Right cardiac atrium (tissue), 5 donors: ENCODE data around the gene PLPP4. TPM values are rescaled to one million over a fixed set of nuclear protein-coding genes. Genes with fewer than 3 reads are reported as not detected.

Source experiments
- ATAC-seq, 2 donors: fragments of 200-7000 bp; cut with Tn5 transposase; one replicate each; pipeline versions ENCODE4 v1.8.0 to v1.9.1; 2020; ENCODE audit warnings: moderate library complexity in 2 of 2, mild to moderate bottlenecking in 1 of 2
- DNase-seq, 3 donors: peaks; one replicate each; pipeline ENCODE4 v3.0.0-alpha.2; 2020
- H3K27ac ChIP-seq: one replicate; pipeline ENCODE4 v1.5.1; 2013; ENCODE audit warnings: mild to moderate bottlenecking, low read length, control low read depth, moderate library complexity
- H3K27me3 ChIP-seq: one replicate; pipeline ENCODE4 v1.6.1; 2013; ENCODE audit not compliant: control insufficient read depth, insufficient read depth
- H3K4me1 ChIP-seq: one replicate; pipeline ENCODE4 v1.6.1; 2013; ENCODE audit warnings: low read length; ENCODE audit not compliant: control insufficient read depth, insufficient read depth
- H3K4me3 ChIP-seq: one replicate; pipeline ENCODE4 v1.5.1; 2013; ENCODE audit warnings: low read length, control low read depth
- H3K9me3 ChIP-seq: one replicate; pipeline ENCODE4 v1.6.1; 2013; ENCODE audit warnings: low read length; ENCODE audit not compliant: control insufficient read depth
- WGBS: extraction: QIAGEN DNeasy Blood & Tissue Kit; methylation state at CpG from one replicate; pipeline ENCODE4 v1.1.7; 2013; 5-methylcytosine and 5-hydroxymethylcytosine counted together
- intact Hi-C, 4 donors: fragments of 100-400 bp; cut with DNase I; formaldehyde crosslinking; loops; one replicate each; pipeline versions ENCODE4 v1.11.0 to v1.14.0; 2022 to 2023
- long read RNA-seq, 4 donors: library from polyadenylated mRNA; unstranded; transcript quantifications; one replicate each; pipeline ENCODE4 v2.0.0, GENCODE V29; 2020 to 2021
- polyA plus RNA-seq: library from polyadenylated mRNA; stranded (reverse); fragments of 200-250 nt; gene quantifications from one replicate; pipeline ENCODE4 v1.2.3, GENCODE V29; 2013
- total RNA-seq, 4 donors: library from RNA; stranded (reverse); fragmentation: NEBNext Ultra II Directional; extraction: Animal tissue kit (Norgen Biotek cat#: 25700); gene quantifications; one replicate each; pipeline ENCODE4 v1.2.1, GENCODE V29; 2021
- donor health status: healthy with polysubstance abuse.
- donor health status: DM: no; HTN: yes; CAD: no.
- donor health status: DM: no; HTN: no; CAD: no.
- donor health status: DM: no; HTN: yes; CAD: no; lungs with severe emphysema.
- donor health status: DM: yes; HTN: yes; CAD: no.

The PLPP4 gene
- total RNA-seq: not detected
- 0.09 TPM for polyA plus RNA-seq
- long read RNA-seq, donor 1, partial matches to known transcripts: 0 of 1 reads
- long read RNA-seq, donor 1, other reads (novel, unspliced or antisense): 1 of 1 reads
- long read RNA-seq, donor 2: 0 reads
- long read RNA-seq, donor 3: 0 reads
- long read RNA-seq, donor 4: 0 reads

DNA sequence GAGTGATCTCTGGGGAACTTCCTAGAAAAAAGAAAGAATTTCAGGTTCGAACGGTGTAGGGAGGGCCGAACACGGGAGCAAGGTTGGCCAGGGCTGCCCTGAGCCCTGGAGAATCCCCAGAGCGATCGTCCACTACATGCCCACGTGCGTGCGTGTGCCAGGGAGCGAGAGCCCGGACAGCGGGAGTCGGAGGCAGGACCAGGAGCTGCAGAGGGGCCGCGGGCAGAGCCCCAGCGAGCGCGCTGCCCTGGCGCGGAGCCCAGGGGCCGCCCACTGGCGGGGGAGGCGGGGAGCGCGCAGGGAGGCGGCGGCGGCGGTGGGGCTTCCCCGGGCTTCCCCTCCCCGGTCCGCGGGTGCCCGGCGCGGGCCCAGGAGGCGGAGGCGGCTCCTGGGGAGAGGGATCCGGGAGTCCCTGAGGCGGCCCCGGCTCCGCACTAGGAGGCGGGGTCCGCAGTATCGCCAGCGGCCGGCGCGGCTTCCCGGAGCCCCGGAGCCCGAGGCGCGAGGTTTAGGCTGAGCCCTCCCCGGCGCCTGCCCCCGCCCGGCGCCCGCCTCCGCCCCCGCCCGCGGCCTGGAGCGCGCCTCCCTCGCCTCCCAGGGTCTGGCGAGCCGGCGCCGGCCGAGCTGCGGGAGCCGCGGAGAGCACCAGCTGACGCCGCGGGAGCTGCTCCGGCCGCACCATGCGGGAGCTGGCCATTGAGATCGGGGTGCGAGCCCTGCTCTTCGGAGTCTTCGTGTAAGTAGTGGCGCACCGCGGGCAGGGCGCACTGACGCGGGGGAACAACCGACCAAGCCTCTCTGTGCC lies at the start of gene PLPP4:
Gene PLPP4, plus strand, starts transcription at position 602 of the 805 bp plus-strand sequence. Its CDS starts 79 bp downstream, at position 681.
- H3K4me1 ChIP-seq: no peaks in the 10 kb centered on the region
- ATAC-seq: peak; percentile 71 to 77
- peak within 1 kb of the TSS; percentile 59 for H3K4me3 ChIP-seq
- H3K27me3 ChIP-seq: no peaks in the 10 kb centered on the region
- 1% methylated on average over 92 of the region's 92 CpGs for WGBS
- peak; percentile 22 to 60 (median 60) for DNase-seq
- no peaks in the 10 kb centered on the region for H3K9me3 ChIP-seq
- no peak within 1 kb of the TSS for H3K27ac ChIP-seq
- intact Hi-C loops: no loop called here

DNA sequence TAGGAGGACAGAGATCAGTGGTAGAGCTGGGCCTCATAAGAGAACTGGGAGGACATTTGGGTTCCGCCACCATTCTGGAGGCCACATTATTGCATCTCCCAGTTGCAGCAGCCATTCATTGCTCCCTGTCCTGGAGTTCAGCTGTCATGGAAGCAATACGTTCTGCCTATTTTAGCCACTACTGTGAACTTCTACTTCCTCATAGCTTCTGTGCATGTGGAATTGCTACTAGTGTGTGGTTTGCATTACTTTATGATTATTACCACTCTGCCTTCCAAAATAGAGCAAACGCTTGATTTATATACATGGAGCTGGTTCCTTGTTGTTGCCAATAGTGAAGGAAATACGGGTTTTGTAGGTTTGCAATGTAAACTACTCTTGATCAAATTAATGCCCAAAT lies 47.2 kb upstream of the PLPP4 start:
- H3K4me3 ChIP-seq: no peak overlapping the region
- DNase-seq: no peak
- intact Hi-C loops: no loop called here
- ATAC-seq: no peak
- 82% methylated on average over 4 of the region's 4 CpGs for WGBS
- no peaks in the 10 kb centered on the region for H3K9me3 ChIP-seq
- no peaks in the 10 kb centered on the region for H3K27me3 ChIP-seq
- no peak overlapping the region for H3K27ac ChIP-seq
- no peaks in the 10 kb centered on the region for H3K4me1 ChIP-seq

DNA sequence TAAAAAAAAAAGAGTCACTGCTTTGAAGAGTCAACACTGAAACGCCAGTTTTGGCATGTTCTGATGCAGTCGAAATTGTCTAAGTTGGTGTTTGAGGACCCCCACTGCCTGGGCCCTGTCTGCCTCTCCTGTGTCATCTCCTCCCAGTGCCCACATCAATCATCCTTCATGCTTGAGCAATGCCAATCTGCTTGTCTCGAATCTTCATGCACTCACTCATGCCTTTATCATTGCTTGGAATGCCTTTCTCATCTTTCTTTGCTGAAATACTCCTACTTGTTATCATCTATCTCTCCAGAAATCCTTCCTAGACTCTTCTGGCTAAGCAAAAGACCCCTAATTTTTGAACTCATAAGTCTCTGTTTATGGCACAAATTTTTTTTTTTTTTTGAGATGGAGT lies 42.1 kb upstream of the PLPP4 start:
- DNase-seq: no peak
- WGBS: 65% methylated on average over 3 of the region's 3 CpGs
- intact Hi-C loops: no loop called here
- Histone ChIP-seq H3K9me3 (no peaks in the 10 kb centered on the region), H3K27me3 (no peaks in the 10 kb centered on the region), H3K27ac (no peak overlapping the region), H3K4me3 (no peak overlapping the region), H3K4me1 (no peaks in the 10 kb centered on the region)
- ATAC-seq: no peak

DNA sequence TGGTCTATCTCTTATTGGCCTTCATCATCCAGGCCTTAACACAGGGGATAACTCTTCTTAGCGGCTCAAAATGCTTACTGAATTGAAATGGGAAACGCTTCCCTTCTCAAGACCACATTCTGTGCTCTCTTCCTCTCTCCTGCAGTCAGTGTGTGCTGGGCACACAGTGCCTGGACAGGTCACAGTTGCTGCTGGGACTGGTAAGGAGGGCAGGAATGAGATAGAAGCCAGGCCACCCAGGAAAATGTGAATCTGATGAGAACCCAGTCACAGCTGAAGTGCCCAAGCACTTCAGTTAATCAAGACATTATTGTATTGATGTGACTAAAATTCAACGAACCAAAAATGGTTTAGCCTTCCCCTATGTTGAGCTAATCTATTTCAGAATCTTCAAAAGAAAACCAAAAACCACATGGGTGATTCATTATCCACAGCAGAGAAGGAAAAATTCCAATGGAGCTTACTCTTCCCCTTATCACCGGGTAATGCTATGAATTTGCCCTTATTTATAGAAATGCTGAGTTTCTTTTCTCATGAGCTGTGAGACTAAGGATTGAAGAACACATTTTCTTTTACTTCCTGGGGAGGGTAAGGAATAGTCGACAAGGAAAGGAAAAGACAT lies 41.2 kb upstream of the PLPP4 start:
- no peak for ATAC-seq
- DNase-seq: no peak
- 74% methylated on average over 5 of the region's 5 CpGs for WGBS
- no peaks in the 10 kb centered on the region for H3K4me1 ChIP-seq
- H3K27ac ChIP-seq: no peak overlapping the region
- H3K9me3 ChIP-seq: no peaks in the 10 kb centered on the region
- no peaks in the 10 kb centered on the region for H3K27me3 ChIP-seq
- H3K4me3 ChIP-seq: no peak overlapping the region
- intact Hi-C loops: no loop called here

DNA sequence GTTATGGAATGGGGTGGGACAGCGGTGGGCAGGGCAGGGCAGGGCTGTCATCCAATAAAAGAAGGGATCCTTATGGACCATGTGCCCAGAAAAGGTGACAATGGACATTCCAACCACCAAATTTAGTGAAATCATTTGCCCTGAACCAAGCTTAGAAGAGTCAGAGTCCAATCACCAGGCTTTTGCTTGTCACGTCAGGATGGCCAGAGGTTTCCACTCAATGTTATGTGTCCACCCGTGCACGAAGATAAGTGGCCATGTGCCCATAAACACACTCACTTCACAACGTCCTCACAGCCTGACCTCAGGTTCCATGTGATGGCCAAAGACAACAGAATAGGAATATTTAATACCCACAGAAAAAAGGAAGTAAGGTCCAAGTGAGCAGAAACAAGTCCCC lies 36.6 kb upstream of the PLPP4 start:
- 49% methylated on average over 5 of the region's 5 CpGs for WGBS
- no peak overlapping the region for H3K27ac ChIP-seq
- H3K9me3 ChIP-seq: no peaks in the 10 kb centered on the region
- no peaks in the 10 kb centered on the region for H3K4me1 ChIP-seq
- DNase-seq (no peak), ATAC-seq (no peak)
- intact Hi-C loops: no loop called here
- H3K27me3 ChIP-seq: no peaks in the 10 kb centered on the region
- no peak overlapping the region for H3K4me3 ChIP-seq

DNA sequence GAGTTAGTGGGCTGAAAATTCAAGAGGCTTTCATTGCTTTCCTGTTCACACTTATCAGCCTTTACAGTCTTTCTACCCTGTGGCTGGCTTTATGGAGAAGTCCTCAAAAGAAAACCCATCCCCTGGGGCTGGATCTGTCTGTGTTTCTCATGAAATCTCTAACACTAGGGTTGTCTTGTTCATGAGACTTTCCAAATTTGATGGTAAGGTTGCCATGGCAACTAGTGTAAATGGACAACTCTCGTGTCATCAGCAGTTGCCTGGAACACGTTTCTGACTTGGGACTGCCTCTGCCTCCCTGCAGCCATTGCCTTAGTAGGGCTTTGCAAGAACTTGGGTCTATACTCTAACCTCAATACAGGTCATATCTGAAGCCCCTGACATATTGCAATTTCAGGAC lies 35.8 kb upstream of the PLPP4 start:
- 30% methylated on average over 2 of the region's 2 CpGs for WGBS
- no peak for DNase-seq
- Histone ChIP-seq H3K4me3 (no peak overlapping the region), H3K4me1 (no peaks in the 10 kb centered on the region), H3K27ac (no peak overlapping the region), H3K9me3 (no peaks in the 10 kb centered on the region), H3K27me3 (no peaks in the 10 kb centered on the region)
- intact Hi-C loops: no loop called here
- ATAC-seq: no peak

DNA sequence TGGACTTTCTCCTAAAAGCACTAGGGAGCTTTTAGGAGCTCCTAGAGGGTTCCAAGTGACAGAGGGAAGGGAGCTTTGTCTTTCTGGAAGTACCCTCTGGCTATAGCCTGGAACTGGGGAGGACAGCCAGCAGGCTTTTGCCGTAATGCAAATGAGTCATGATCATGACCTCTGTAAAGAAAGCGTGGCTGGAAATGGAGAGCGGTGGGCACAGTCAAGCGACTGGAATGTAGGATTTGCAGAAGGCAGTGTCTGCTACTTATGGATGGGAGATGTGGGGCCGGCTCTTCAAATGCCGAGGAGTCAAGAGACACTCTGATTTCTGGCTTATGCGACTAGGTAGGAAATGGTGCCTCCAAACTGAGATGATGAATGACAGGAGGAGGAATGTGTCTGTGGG lies 34.6 kb upstream of the PLPP4 start:
- DNase-seq (no peak), ATAC-seq (no peak)
- intact Hi-C loops: no loop called here
- Histone ChIP-seq H3K9me3 (no peaks in the 10 kb centered on the region), H3K4me1 (no peaks in the 10 kb centered on the region), H3K27ac (no peak overlapping the region), H3K27me3 (no peaks in the 10 kb centered on the region), H3K4me3 (no peak overlapping the region)
- 75% methylated on average over 7 of the region's 7 CpGs for WGBS

DNA sequence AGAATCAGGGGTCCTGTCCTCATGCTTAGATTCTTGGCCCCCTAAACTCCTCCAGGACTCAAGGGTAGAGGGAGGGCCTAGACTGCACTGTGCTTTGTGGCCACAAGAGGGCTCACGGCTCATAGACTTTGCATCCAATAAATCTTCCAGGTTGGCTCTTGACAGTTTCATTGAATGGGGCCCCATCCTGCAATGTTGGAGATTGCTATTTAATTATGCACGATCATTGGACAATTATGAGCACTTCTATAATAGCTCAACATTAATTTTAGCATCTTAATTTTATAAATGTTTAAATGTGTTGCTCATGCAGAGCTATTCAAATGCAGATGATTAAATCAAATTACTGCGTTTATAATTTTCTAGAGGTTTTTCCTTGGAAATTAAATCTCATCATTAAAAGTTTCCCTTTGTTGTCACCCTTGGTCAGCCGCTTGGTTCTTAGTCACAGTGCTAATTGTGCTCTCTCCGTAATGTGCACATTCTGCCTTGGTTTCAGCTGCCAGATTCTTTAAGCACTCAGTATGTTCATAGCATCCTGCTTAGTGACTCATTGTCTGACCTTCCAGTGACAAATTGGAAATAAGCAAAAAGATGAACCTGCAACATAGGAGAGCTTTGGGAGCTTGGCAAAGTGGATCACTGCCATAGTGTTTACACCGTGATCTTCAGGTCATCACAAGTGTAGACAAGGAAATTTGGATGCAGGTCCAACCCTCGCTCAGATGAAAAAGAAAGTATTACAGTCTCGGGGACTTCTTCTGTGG lies 33.4 kb upstream of the PLPP4 start:
- Histone ChIP-seq H3K9me3 (no peaks in the 10 kb centered on the region), H3K4me3 (no peak overlapping the region), H3K27me3 (no peaks in the 10 kb centered on the region), H3K27ac (no peak overlapping the region), H3K4me1 (no peaks in the 10 kb centered on the region)
- DNase-seq (peak in 2 of 3 donors; percentile 18 to 54), ATAC-seq (peak in 1 of 2 donors; percentile 36)
- intact Hi-C loops: no loop called here
- 50% methylated on average over 8 of the region's 8 CpGs for WGBS

DNA sequence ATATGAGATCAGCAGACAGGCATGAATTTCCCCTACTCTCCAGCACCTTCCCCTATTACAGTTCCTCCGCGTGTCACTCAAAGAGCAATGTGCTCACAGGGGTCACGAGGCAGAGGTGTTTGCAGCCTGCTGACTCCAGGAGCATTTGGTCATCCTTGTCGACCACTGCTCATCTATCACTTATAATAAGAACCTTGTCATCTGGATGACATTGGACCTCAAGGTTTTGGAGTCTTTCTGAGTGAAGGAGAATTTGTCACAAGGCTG lies 32.9 kb upstream of the PLPP4 start:
- Histone ChIP-seq H3K27ac (no peak overlapping the region), H3K27me3 (no peaks in the 10 kb centered on the region), H3K9me3 (no peaks in the 10 kb centered on the region), H3K4me1 (no peaks in the 10 kb centered on the region), H3K4me3 (no peak overlapping the region)
- DNase-seq (no peak), ATAC-seq (no peak)
- 63% methylated on average over 4 of the region's 4 CpGs for WGBS
- intact Hi-C loops: no loop called here

DNA sequence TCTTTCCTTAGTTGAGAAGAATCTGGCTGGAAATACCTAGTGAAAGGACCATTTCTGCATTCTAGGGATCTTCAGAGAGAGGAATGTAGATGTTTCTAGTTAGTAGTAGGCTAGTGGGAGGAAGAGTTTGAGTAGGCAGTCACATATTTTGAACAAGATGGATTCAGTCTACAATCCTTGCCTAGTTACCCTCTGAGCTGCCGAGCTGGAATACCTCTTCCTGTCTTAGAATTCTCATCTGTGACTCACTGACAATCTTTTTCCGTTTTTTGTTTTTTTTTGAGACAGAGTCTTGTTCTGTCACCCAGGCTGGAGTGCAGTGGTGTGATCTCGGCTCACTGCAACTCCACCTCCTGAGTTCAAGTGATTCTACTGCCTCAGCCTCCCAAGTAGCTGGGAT lies 30.7 kb upstream of the PLPP4 start:
- 61% methylated on average over 3 of the region's 3 CpGs for WGBS
- DNase-seq (no peak), ATAC-seq (no peak)
- Histone ChIP-seq H3K4me3 (no peak overlapping the region), H3K4me1 (no peaks in the 10 kb centered on the region), H3K27ac (no peak overlapping the region), H3K27me3 (no peaks in the 10 kb centered on the region), H3K9me3 (no peaks in the 10 kb centered on the region)
- intact Hi-C loops: no loop called here

DNA sequence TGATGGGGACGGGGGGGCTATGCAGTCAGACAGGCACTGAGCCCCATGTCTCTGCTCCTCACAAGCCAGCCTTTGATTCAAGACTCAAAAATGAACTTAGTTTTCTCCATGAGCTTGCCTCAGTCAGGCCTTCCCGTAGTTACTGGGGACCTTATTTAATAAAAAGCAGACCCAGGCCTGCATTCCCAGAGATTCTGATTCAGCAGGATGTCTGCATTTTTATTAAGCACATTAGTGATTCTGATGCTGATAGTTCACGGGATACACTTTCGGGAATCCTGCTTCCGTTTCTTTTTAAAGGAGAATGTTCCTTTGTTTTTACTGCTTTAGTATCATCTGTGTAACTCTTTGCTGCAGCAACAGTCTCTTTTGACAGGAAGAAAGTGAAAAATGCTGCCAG lies 28.3 kb upstream of the PLPP4 start:
- intact Hi-C loops: no loop called here
- ATAC-seq: no peak
- Histone ChIP-seq H3K4me1 (no peaks in the 10 kb centered on the region), H3K27ac (no peak overlapping the region), H3K27me3 (peaks cover 2% of the 10 kb centered on the region), H3K4me3 (no peak overlapping the region), H3K9me3 (no peaks in the 10 kb centered on the region)
- DNase-seq: no peak
- 53% methylated on average over 5 of the region's 5 CpGs for WGBS
